Sigmoid colon (tissue), 7 donors: ENCODE results near the gene MLPH. TPM values are rescaled to one million over a fixed set of nuclear protein-coding genes. Genes with fewer than 3 reads are reported as not detected.

Experiments
- DNase-seq: peaks from one replicate; pipeline ENCODE4 v3.0.0-alpha.2; 2019
- H3K27ac ChIP-seq, 4 donors: fragments of 200-600 bp; sonication (generic); one replicate each; pipeline ENCODE4 v1.5.1; 2016 to 2019; ENCODE audit warnings: mild to moderate bottlenecking in 1 of 4
- H3K27me3 ChIP-seq, 3 donors: fragments of 200-600 bp; sonication (generic); one replicate each; pipeline ENCODE4 v1.5.1; 2019; ENCODE audit warnings: mild to moderate bottlenecking in 1 of 3
- H3K36me3 ChIP-seq, 4 donors: fragments of 200-600 bp; sonication (generic); one replicate each; pipeline ENCODE4 v1.5.1; 2016 to 2019
- H3K4me1 ChIP-seq, 4 donors: fragments of 200-600 bp; sonication (generic); one replicate each; pipeline ENCODE4 v1.5.1; 2017 to 2019
- H3K4me3 ChIP-seq, 4 donors: fragments of 200-600 bp; sonication (generic); one replicate each; pipeline ENCODE4 v1.5.1; 2017 to 2019; ENCODE audit warnings: mild to moderate bottlenecking in 2 of 4, moderate library complexity in 1 of 4
- H3K9me3 ChIP-seq, 4 donors: fragments of 200-600 bp in 3 of 4; sonication (generic) in 3 of 4; one replicate each; pipeline versions ENCODE4 v1.5.1 to v1.6.1; 2013 to 2019
- CTCF ChIP-seq, 4 experiments: fragments of 450-650 bp in 3 of 4; fragments of 200-600 bp in 1 of 4; IDR thresholded peaks; one replicate each; pipeline ENCODE4 v1.5.1; 2016 to 2019; ENCODE audit warnings: antibody characterized with exemption in 4 of 4, mild to moderate bottlenecking in 3 of 4, moderate library complexity in 2 of 4
- EP300 ChIP-seq, 4 donors: sonication (generic); formaldehyde crosslinking; IDR thresholded peaks; one replicate each; pipeline ENCODE4 v1.6.1; 2017; ENCODE audit warnings: antibody characterized with exemption in 4 of 4
- POLR2A ChIP-seq, 2 donors: fragments of 450-650 bp; IDR thresholded peaks; one replicate each; pipeline ENCODE4 v1.6.1; 2016; ENCODE audit warnings: antibody characterized with exemption in 2 of 2, mild to moderate bottlenecking in 2 of 2, moderate library complexity in 2 of 2
- POLR2AphosphoS5 ChIP-seq, 4 donors: sonication (generic); formaldehyde crosslinking; IDR thresholded peaks; one replicate each; pipeline ENCODE4 v1.6.1; 2017; ENCODE audit warnings: antibody characterized with exemption in 4 of 4
- WGBS, 2 donors: extraction: QIAGEN DNeasy Blood & Tissue Kit; methylation state at CpG; one replicate each; pipeline ENCODE4 v1.1.7; 2013; 5-methylcytosine and 5-hydroxymethylcytosine counted together
- intact Hi-C: fragments of 100-400 bp; cut with DNase I; formaldehyde crosslinking; loops from one replicate; pipeline ENCODE4 v1.15.1; 2023
- polyA plus RNA-seq, 3 donors: library from polyadenylated mRNA; stranded (reverse); fragments of 200-250 nt; gene quantifications; one replicate each; pipeline ENCODE4 v1.2.3, GENCODE V29; 2013
- total RNA-seq, 4 donors: library from RNA; depleted of rRNA; stranded (reverse); fragments of >200 nt; gene quantifications; one replicate each; pipeline ENCODE4 v1.1.0, GENCODE V29; 2016
- donor health status: healthy with polysubstance abuse.
- donor health status: Bipolar disorder and iron deficiency.
- donor health status: healthy.

Gene MLPH
- total and polyA plus RNA-seq, 7 donors: 1.8 to 79.3 (median 21.9) TPM

GRCh38 chr2:237572742-237573101, 85.7 kb downstream of the MLPH start:
- no peak for DNase-seq
- intact Hi-C loops: loop anchor here (1.0 to 10.0 kb wide), 5 partner anchors 60 to 480 kb away; no protein-coding TSS in a partner anchor
- TF ChIP-seq POLR2A (IDR thresholded peaks at IDR 0.05): no peak
- no peak for TF ChIP-seq EP300 (IDR thresholded peaks at IDR 0.05)
- no peak for TF ChIP-seq POLR2AphosphoS5 (IDR thresholded peaks at IDR 0.05)
- no peak for TF ChIP-seq CTCF (IDR thresholded peaks at IDR 0.05)
- Histone ChIP-seq H3K36me3 (no peaks in the 10 kb centered on the region), H3K9me3 (no peaks in the 10 kb centered on the region), H3K4me1 (peaks cover 0 to 15% (median 11%) of the 10 kb centered on the region in 4 donors), H3K27me3 (no peaks in the 10 kb centered on the region), H3K4me3 (no peak overlapping the region), H3K27ac (peak overlapping the region in 1 of 4 donors; percentile 40)
- 73 to 82% methylated on average over 4 of the region's 4 CpGs for WGBS, 2 donors

GRCh38 chr2:237573721-237574415, 86.8 kb downstream of the MLPH start:
- WGBS, 2 donors: 84 to 89% methylated on average over 8 of the region's 8 CpGs
- Histone ChIP-seq H3K27me3 (no peaks in the 10 kb centered on the region), H3K27ac (no peak overlapping the region), H3K36me3 (no peaks in the 10 kb centered on the region), H3K4me3 (no peak overlapping the region), H3K9me3 (no peaks in the 10 kb centered on the region), H3K4me1 (peaks cover 0 to 15% (median 11%) of the 10 kb centered on the region in 4 donors)
- DNase-seq: no peak
- no peak for TF ChIP-seq CTCF (IDR thresholded peaks at IDR 0.05)
- no peak for TF ChIP-seq EP300 (IDR thresholded peaks at IDR 0.05)
- TF ChIP-seq POLR2AphosphoS5 (IDR thresholded peaks at IDR 0.05): no peak
- no peak for TF ChIP-seq POLR2A (IDR thresholded peaks at IDR 0.05)
- intact Hi-C loops: loop anchor here (5.0 to 10.0 kb wide), 4 partner anchors 142 to 482 kb away; no protein-coding TSS in a partner anchor

DNA sequence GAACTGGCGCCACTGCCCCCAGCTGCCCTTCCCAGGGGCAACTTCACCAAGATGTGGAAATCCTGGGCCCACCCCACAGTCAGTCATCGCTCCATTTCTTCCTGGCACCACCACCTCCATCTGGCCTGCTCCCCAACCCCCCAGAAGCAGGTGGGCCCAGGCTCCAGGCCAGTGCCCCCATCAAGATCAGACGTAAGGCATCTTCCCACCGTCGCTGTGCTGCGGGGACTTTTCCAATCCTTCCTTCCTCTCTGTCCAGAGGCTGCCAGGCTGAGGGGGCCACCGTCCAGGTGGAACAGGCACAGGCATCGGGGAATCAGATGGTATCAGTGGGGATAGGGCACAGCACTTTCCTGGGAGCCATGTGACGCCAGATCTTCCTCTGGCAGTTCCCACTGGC, 87.4 kb downstream of the MLPH start:
- WGBS, 2 donors: 94 to 95% methylated on average over 9 of the region's 9 CpGs
- intact Hi-C loops: loop anchor here (5.0 to 10.0 kb wide), 4 partner anchors 142 to 482 kb away; no protein-coding TSS in a partner anchor
- peak overlapping the region in 1 of 4 donors; percentile 33 for H3K27ac ChIP-seq
- no peaks in the 10 kb centered on the region for H3K36me3 ChIP-seq
- no peaks in the 10 kb centered on the region for H3K27me3 ChIP-seq
- H3K9me3 ChIP-seq: no peaks in the 10 kb centered on the region
- TF ChIP-seq POLR2AphosphoS5 (IDR thresholded peaks at IDR 0.05): no peak
- TF ChIP-seq POLR2A (IDR thresholded peaks at IDR 0.05): no peak
- TF ChIP-seq EP300 (IDR thresholded peaks at IDR 0.05): no peak
- TF ChIP-seq CTCF (IDR thresholded peaks at IDR 0.05): no peak
- DNase-seq: no peak
- no peak overlapping the region for H3K4me3 ChIP-seq
- H3K4me1 ChIP-seq: peaks cover 0 to 15% (median 11%) of the 10 kb centered on the region in 4 donors

GRCh38 chr2:237574894-237575868, 88.1 kb downstream of the MLPH start:
- intact Hi-C loops: loop anchor here (5.0 to 10.0 kb wide), 4 partner anchors 143 to 483 kb away; no protein-coding TSS in a partner anchor
- no peaks in the 10 kb centered on the region for H3K9me3 ChIP-seq
- WGBS, 2 donors: 67 to 76% methylated on average over 25 of the region's 25 CpGs
- H3K4me1 ChIP-seq: peaks cover 0 to 15% (median 11%) of the 10 kb centered on the region in 4 donors
- H3K27me3 ChIP-seq: no peaks in the 10 kb centered on the region
- no peaks in the 10 kb centered on the region for H3K36me3 ChIP-seq
- no peak overlapping the region for H3K4me3 ChIP-seq
- peak; percentile 81 for DNase-seq
- TF ChIP-seq POLR2A (IDR thresholded peaks at IDR 0.05): no peak
- TF ChIP-seq EP300 (IDR thresholded peaks at IDR 0.05): no peak
- TF ChIP-seq POLR2AphosphoS5 (IDR thresholded peaks at IDR 0.05): no peak
- no peak for TF ChIP-seq CTCF (IDR thresholded peaks at IDR 0.05)
- peak overlapping the region in 1 of 4 donors; percentile 33 for H3K27ac ChIP-seq
